GM21367 (cell line): ENCODE measurements around the gene EYA2.

ENCODE experiments used
- ATAC-seq: cut with Tn5 transposase; IDR thresholded peaks from one replicate; pipeline ENCODE4 v1.9.1; 2021; ENCODE audit not compliant: unreplicated experiment

EYA2 gene

DNA sequence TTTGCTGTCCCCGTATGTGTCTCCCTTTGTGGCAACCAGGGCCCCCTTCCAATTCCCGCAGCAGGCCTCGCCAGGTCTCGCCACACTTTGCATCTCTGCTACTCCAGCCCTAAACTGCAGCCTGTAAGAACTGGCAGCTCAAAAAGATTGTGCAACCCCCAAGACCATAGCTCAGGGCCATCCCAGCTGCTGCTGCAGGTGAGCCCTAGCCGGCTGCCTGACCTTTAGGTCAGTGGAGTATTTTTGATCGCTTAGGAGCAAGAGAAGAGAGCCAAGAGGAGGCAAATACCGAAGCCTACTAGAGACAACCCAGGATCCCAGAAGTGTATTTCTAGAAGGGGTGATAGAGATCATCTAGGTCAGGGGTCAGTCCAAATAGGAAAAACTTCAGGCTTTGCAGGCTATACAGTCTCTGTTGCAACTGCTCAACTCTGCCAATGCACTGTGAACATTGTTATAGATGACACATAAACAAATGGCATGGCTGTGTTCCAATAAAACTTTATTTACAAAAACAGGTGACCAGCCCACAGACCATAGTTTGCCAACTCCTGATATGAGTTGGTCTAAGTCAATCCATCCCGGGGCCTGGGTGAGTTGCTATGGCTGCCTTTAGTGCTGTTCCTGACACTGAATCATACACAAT lies 138.4 kb downstream of the EYA2 start:
- ATAC-seq: no peak

DNA sequence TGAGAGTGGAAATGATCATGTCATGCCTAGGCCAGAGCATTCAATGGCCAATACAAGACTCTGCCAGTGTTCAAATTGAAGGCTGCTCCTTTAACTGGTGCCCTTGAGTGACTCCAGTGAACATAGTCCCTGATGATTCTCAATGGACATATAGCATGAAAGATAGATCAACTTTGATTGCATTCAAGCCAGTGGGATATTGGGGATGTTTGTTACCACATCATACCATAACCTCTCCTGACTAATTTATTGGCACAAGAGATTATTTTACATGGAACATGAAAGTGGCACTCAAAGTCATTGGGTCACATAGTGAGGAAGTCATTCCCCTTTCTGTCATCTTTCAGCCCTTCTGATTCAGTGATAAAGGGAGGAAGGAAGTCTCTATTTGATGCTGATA lies 139.0 kb downstream of the EYA2 start:
- no peak for ATAC-seq

DNA sequence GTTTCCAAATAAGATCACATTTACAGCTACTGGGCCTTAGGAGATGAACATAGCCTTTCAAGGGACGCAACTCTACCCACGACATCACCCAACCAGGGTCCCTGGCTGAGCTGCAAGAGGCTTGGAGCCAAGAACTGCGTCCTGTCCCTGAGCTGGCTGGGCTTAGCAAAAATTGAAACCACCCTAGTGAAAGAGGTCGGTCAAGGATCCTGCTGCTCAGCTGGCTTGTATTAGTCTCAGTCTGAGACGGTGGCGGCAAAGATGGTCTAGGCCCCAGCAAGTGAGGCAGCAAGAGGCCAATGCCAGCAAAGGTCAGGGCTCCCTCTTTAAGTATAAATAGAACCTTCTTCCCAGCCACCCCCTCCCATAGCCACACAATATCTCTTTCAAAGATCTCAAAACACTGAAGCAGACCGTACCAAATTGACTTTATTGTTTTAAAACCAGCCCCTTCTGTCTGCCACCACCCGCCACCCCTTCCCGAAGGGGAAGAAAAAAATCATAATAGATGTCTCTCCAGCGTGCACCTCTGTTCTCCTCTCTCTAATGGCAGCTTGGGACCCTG lies 140.5 kb downstream of the EYA2 start:
- no peak for ATAC-seq

DNA sequence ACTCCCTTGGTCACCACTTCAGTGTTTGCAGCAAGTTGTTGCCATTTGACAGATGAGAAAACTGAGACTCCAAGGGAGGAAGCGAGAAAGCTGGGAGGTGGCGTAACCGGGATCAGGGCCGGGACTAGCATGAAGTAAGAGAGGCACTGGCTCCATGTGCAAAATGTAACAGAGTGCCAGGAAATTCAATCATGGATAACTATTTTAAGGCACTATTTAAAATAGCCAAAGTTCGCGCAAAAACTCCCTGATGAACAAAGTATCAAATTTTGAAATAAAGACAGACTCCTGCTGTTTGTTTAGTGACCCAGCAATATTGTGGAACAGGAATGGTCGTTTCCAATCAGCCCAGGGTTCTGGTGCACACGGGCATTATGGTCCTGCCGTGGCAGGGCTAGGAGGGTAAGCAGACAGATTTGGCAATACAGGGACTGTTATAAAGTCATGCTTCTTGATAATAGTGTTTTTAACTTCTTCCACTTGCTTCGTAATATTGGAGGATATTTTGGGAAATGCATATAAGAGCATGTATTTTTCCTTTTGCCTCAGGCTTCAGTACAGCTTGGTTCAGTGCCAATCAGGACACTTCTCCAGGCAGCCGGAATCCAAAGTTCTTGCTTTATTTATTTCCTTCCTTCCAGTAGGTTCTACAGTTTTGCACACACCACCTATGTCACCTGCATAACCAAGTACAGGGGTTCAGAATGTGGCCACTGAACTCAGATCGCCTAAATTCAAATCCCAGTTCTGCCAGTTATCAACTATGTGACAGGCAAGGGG lies 141.6 kb downstream of the EYA2 start:
- ATAC-seq: no peak

DNA sequence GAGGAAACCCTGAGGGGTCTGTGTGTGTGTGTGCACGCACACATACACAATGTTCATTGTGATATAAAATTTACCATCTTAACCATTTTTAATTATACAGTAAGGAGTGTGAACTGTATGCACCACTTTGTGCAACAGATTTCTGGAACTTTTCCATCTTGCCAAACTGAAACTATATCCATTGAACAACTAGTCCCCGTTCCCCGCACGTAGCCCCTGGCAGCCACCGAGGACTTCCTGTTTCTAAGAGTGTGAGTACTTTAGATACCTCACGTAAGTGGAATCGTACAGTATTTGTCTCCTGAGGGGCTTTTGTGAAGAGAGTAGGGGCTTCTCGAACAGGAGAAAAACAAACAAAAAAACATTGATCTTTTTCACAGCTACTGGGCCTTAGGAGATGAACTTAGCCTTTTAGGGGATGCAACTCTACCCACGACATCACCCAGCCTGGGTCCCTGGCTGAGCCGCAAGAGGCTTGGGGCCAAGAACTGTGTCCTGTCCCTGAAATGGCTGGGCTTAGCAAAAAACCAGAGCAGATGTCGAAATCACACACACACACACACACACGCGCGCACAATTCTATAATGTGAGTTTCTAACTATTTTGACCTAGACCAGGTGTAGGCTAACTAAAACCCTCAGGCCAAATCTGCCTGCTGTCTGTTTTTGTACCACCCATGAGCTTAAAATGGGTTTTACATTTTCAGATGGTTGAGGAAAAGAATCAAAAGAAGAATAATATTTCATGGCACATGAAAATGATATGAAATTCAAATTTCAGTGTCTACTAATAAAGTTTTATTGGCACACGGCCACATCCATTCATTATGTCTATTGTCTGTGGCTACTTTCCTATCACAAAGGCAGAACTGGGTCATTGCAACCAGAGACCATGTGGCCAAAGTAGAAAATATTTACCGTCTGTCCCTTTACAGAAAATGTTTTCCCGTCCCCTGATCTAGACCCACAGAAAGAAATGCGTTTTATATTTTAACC lies 144.2 kb downstream of the EYA2 start:
- no peak for ATAC-seq

DNA sequence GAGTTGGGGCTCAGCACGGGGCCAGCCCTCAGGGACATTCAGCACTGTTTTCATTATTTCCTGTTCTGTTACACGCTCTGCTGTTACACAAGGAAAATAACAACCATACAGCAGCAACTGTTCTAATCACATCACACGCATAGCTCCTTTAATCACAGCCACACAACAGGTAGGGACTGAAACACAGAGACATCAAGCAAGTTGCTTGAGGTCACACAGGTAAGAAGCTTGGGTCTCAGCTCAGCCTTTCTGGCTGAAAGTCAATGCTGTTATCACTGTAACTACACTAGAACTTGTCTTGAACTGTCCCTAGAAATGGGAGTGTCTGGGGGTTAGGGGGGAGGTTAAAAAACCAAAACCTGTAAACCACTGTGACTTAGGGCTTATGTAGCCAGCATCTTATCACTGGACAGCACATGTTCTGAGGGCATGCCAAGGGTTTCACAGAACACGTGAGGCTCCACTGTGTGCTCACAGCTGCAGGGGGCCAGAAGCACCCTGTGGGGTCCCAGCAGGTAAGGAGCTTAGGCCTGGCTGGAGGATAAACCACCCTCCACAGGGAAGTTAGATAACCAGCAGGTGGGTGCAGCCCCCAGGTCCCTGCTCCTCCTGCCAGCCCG lies 146.0 kb downstream of the EYA2 start:
- no peak for ATAC-seq

DNA sequence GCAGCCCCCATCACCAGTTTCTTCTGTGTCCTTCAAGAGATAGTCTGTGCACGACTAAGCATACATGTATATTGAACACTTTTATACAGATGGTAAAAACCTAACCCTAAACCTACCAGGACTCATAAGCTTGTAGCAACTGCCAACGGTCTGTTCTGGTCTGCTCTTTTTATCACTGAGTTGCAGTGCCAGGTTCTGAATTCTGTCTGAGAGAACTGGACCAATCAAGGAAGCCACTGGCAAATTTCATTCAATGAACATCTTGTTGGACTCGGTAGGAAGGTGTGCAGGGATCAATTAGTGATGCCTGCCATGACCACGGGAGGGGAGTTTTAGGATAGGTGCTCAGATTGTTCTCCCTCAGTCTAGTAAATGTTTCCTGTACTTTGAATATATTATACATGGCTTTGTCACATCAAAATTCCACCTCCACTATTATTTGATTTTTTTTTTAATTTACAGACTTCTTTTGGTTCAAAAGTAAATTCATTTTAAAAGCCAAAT lies 146.8 kb downstream of the EYA2 start:
- ATAC-seq: no peak

DNA sequence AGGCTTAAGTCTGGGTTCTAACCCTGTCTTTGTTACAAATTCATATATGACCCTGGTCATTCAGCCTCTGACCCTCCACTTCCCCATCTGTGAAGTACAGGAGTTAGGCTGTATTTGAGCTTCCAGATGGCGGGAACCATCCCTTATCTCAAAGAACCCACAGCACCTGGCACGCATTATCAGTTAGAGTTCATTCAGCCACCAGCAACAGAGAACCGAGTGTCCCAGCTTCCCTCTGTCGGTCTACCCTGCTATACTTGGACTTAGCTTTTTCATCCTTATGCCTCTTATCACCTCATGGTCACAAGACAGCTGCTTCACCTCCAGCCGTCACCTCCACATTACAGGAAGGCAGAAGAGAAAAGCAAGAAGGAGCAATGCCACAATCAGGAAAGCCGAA lies 147.8 kb downstream of the EYA2 start:
- no peak for ATAC-seq

DNA sequence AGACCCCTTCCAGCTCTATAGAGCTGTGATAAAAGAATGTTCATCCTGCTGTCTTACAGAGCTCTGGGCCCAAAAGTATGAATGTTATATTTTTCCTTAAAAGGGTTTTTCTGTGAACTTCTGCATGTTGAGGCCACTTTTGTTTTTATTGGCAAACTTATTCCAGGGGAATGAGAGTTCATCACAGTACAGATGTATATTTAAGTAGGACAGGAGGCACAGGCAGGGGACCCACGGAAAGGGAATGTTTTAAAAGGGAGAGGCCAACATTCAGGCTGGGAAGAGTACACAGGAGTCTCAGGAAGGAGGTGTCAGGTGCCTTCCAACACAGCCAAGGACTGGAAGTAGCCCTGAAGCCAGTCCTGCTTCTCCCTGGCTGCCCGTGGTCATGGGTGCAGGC lies 148.4 kb downstream of the EYA2 start:
- ATAC-seq: no peak

DNA sequence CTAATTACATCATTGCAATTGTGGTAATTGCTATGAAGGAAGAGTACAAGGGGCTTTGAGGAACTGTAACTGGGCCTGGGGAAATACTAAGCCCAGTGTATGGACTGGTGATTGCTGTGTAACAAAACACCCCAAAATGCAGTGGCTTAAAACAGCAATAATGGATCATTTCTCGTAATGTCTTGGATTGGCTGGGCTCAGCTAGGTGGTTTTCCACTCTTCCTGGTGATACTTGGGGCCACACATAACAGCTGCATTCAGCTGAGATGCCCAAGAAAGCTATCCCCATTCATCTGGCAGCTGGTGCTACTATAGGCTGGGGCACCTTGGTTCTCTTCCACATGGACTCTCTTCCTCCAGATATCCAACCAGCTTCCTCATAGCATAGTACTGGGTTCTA lies 150.3 kb downstream of the EYA2 start:
- no peak for ATAC-seq

DNA sequence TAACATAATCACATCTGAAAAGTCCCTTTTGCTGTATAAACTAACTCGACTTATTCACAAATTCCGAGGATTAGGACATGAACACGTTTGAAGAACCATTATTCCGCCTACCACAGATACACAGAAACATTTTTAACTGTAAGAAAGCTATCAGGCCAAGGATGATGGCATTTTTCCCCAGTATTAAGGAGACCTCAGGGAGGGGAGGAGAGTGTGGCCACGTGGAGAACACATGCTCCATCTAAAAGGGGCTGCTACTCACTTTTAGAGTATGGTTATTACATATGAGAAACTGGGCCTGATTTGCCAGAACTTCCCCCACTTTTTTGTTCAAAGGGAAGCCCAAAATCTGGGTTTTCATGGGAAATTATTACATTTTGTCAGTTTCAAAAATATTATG lies 153.4 kb downstream of the EYA2 start:
- no peak for ATAC-seq

DNA sequence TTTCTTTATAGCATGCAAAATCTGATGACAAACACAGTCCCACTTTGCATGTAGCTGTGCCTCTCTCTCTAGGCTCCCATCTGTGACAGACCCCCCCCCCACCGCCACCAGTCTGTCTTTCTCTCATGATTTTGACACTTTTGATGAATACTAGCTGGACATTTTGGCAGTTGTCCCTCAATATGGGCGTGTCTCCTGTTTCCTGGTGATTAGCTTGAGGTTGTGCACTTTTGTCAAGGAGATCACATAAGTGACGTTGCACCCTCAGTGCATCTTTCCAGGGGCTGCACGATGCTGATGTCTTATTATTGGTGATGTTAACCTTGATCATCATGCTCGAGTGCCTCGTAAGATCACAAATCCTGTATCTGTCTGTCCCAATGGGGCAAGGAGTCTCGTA lies 155.1 kb downstream of the EYA2 start:
- ATAC-seq: no peak

DNA sequence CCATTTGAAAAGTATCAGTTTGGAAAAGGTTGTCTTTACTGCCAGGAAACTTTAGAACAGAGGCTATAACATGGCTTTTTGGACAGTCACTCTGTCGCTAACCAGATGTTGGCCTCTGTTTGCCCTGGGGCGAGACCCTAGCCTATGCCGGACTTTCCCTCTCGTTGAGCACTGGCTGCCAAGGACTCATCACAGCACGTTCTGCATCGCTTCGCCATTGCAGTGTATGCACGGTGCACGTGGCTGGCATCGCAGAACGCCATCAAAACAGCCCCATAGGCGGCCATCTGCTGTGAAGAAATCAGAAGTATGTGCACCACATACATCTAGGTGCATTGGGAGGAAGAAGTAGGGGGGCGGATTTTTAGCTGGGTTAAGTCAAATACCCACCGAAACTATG lies 156.4 kb downstream of the EYA2 start:
- ATAC-seq: no peak

DNA sequence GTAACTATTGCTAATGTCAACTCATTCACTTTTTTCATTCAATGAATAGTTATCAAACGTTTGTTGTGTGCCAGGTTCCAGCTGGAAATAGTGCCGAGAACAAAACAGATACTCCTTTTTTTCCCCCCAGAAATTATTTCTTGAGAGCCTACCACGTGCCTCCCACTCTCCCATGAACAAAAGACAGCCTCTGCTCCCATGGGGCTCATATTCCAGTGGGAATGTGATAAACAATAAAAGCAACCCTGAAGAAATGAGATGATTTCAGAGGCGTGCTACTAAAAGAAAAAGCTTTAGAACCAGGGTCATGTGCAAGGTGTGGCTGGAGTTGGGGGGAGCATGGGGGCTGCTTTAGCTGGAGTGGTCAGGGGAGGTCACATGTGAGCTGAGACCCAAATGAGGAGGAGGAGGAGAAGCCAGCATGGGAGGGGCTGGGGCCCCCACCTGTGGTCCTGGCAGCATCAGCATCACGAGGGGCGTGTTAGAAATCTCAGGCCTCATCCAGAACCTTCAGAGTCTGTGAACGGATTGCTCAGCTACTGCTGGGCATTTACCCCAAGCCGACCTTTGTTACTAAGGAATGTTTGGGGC lies 157.4 kb downstream of the EYA2 start:
- no peak for ATAC-seq

DNA sequence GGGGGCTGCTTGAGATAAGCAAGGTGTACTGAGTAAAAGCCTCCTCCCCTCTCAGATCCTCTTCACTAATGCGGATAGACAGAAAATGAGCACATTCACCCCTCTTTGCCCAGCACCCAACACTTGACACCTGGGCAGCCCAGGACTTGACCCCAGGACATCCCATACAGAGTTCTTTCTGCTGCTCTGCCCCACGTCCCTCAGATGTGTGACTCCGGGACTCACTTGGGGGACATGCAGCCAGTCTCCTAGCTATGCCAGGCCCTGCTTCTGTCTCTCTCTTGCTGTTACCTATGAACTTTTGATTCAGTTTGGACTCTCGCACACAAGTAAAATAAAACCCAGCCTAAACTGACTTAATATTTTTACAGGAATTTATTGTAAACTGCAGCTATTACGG lies 159.9 kb downstream of the EYA2 start:
- ATAC-seq: no peak

DNA sequence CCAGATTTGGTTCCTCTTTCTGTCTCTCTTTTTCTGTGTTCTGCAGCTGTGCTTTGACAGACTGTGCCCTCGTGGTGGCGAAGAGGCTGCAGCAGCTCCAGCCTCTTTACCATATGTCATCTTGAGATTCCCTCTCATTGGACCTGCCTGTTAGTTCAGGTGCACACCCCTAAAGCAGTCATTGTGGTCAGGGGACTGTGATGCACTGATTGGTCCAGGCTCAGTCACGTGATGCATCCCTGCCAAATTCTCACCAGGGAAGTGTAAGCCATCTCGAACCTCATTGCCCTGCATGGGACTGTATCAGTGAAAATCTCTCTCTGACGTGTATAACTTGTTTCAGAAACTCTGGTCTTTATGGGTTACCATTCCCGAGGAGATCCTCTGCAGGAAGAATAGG lies 160.3 kb downstream of the EYA2 start:
- ATAC-seq: no peak

DNA sequence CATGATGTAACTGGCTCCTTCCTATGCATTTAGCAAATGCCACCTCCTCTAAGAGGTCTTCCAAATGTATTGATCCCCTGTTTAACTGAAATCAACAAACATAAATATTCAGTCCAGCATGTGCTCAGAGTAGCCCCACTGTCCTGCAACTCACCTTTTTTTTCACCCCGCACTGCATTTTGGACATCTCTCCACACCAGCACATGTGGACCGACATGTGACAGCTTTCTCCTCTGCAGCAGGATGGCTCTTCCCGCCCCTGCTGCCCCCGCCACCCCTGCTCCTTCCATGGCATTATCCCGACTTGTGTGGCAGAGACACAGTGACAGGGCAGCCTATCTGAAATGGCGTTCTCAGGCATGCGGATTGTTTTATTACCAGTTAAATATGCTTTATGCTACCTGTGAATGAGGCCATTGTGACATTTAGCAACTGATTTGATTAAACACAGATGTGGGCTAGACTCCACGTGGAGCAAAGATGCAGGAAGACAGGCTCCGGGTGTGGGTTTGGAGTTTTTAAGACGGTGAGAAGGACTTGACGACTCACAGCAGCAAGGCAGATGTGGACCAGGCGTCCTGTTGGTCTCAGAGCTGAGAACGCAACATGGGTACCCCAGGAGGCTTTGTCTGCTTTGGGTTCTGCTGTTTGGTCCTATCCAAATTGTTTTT lies 161.2 kb downstream of the EYA2 start:
- no peak for ATAC-seq

DNA sequence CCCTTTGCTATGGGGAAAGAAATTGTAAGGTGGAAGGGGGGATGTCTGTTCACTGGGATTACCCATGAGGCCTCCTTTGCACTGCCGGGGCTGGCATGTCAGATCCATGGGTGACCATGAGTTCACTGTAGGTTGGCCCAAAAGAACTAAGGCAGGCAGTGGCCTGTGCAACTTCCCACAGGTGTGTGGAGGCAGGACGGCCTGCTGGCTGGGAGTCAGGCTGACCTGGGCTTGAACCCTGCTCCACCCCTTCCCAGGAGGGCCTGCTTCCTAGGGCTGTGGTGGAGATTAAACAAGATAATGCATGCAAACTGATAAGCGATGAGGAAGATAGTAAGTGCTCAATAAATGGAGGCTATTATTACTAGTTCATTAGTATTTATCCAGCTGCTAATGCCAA lies 163.0 kb downstream of the EYA2 start:
- no peak for ATAC-seq

DNA sequence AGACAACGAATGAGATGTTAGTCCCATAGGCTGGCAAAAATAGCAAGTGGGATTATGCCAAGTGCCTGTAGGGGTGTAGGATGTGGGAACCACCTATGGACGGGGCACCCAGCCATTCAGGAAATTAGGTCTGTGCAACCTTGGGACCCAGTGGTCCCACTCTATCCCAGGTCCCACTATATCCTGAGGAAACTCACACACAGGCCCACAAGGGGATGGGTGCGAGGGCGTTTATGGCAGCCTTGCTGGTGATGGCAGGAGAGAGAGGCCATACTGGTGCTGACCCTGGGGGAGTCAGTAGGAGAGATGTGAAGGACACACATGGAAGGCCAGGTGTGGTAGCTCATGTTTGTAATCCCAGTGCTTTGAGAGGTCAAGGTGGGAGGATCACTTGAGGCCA lies 163.6 kb downstream of the EYA2 start:
- no peak for ATAC-seq

DNA sequence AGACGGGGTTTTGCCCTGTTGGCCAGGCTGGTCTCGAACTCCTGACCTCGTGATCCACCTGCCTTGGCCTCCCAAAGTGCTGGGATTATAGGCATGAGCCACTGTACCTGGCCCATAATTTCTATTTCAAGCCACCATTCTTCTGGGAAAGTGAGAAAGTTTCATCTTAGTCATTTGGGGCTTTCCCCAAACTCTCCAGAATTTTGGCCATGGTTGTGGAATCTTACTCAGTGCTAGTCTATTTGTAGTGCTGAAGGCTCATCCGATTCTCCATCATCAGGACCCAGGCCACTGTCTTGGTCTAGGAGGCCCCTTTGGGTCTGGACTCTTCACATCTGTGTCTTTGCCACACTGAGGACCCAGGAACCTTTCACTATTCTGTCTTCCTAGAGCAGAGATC lies 164.9 kb downstream of the EYA2 start:
- no peak for ATAC-seq
